DOHH2 (cell line): ENCODE results near the gene CAMTA1.

Source experiments
- H3F3A ChIP-seq: fragments of 200-600 bp; sonication (generic), shearing (Covaris generic); 2 replicates; pipeline ENCODE4 v1.6.0; 2016; ENCODE audit warnings: antibody characterized with exemption, mild to moderate bottlenecking; ENCODE audit not compliant: control insufficient read depth, insufficient read depth
- H3K27ac ChIP-seq: fragments of 200-600 bp; sonication (generic); 2 replicates; pipeline ENCODE4 v1.5.1; 2014; ENCODE audit warnings: low read depth, mild to moderate bottlenecking, low read length, moderate library complexity
- H3K27me3 ChIP-seq: fragments of 200-600 bp; sonication (generic); 2 replicates; pipeline ENCODE4 v1.6.1; 2014; ENCODE audit warnings: mild to moderate bottlenecking, low read length, mixed read lengths; ENCODE audit not compliant: control insufficient read depth
- H3K36me3 ChIP-seq: fragments of 200-600 bp; sonication (generic); 2 replicates; pipeline ENCODE4 v1.6.1; 2014; ENCODE audit warnings: mild to moderate bottlenecking, low read length, moderate library complexity, mixed read lengths; ENCODE audit not compliant: control insufficient read depth
- H3K4me1 ChIP-seq: fragments of 200-600 bp; sonication (generic); 2 replicates; pipeline ENCODE4 v1.6.1; 2014; ENCODE audit warnings: mild to moderate bottlenecking, low read length, mixed read lengths; ENCODE audit not compliant: control insufficient read depth
- H3K4me2 ChIP-seq: fragments of 200-600 bp; sonication (generic); 2 replicates; pipeline ENCODE4 v1.6.0; 2014; ENCODE audit warnings: mild to moderate bottlenecking, low read length, moderate library complexity
- H3K4me3 ChIP-seq: fragments of 200-600 bp; sonication (generic); 2 replicates; pipeline ENCODE4 v1.5.1; 2014; ENCODE audit warnings: mild to moderate bottlenecking, low read length, mixed read lengths
- H3K79me2 ChIP-seq: fragments of 200-600 bp; sonication (generic); 2 replicates; pipeline ENCODE4 v1.6.1; 2014; ENCODE audit warnings: mild to moderate bottlenecking, low read length, mixed read lengths; ENCODE audit not compliant: control insufficient read depth
- H3K9me2 ChIP-seq: fragments of 200-600 bp; sonication (generic); replicated peaks from 2 replicates; pipeline ENCODE4 v1.6.1; 2014; ENCODE audit warnings: mild to moderate bottlenecking, low read length, mixed read lengths; ENCODE audit not compliant: control insufficient read depth
- H3K9me3 ChIP-seq: fragments of 200-600 bp; sonication (generic); 2 replicates; pipeline ENCODE4 v1.6.1; 2014; ENCODE audit warnings: antibody characterized with exemption, low read length, mixed read lengths; ENCODE audit not compliant: control insufficient read depth, insufficient read depth
- H4K20me1 ChIP-seq: fragments of 200-600 bp; sonication (generic); 2 replicates; pipeline ENCODE4 v1.6.0; 2014; ENCODE audit warnings: low read depth, mild to moderate bottlenecking, antibody characterized with exemption, low read length, moderate library complexity; ENCODE audit not compliant: control insufficient read depth, insufficient read depth
- CTCF ChIP-seq: fragments of 200-600 bp; sonication (generic); IDR thresholded peaks from one replicate; pipeline ENCODE4 v1.5.1; 2014; ENCODE audit warnings: antibody characterized with exemption, mild to moderate bottlenecking, low read depth, low read length; ENCODE audit not compliant: poor library complexity, severe bottlenecking
- EZH2phosphoT487 ChIP-seq: fragments of 200-600 bp; sonication (generic); IDR thresholded peaks from 2 replicates; pipeline ENCODE4 v1.6.1; 2017; ENCODE audit warnings: borderline replicate concordance, mild to moderate bottlenecking, antibody characterized with exemption, low read length, moderate library complexity, mixed read lengths

Gene CAMTA1

DNA sequence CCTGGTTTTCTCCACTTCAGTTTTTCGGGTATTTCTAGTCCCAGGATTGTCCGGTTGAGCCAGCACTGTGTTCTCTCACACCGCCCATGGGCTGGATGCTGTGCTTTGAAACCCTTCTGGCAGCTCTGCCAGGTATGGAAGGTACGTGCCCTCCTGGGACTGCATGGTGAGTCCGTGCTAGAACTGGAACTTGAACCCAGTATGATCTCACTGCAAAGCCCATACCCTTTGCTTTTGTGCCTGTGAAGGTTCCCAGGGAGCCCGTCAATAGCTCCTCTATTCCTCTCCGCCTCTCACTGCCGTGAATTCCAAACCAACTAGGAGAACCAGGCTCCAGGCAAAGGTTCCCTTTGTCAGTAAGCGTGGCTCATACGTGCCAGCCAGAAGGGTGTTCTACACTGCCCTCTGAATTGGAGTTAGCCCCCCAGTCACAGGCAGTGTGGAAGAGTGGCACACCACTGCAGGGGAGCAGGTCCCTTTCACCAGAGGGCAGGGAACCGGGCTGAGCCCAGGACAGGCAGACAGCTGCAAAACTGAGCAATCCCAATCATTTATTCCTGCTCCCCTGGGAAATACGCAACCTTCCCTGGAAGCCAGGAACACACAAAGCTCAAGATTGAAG lies 310.2 kb downstream of the CAMTA1 start:
- no peaks in the 10 kb centered on the region for H3K4me1 ChIP-seq
- H3K9me2 ChIP-seq, result no peaks in the 10 kb centered on the region
- H3K4me3 ChIP-seq, result no peak overlapping the region
- H3K79me2 ChIP-seq, result no peaks in the 10 kb centered on the region
- no peaks in the 10 kb centered on the region for H3F3A ChIP-seq
- no peaks in the 10 kb centered on the region; the same call in 1 of the 2 replicates for H4K20me1 ChIP-seq
- H3K9me3 ChIP-seq, result no peaks in the 10 kb centered on the region
- no peaks in the 10 kb centered on the region for H3K36me3 ChIP-seq
- H3K27ac ChIP-seq, result no peak overlapping the region
- no peaks in the 10 kb centered on the region for H3K27me3 ChIP-seq
- TF ChIP-seq EZH2phosphoT487 (no peak), CTCF (no peak)
- H3K4me2 ChIP-seq, result no peak overlapping the region

DNA sequence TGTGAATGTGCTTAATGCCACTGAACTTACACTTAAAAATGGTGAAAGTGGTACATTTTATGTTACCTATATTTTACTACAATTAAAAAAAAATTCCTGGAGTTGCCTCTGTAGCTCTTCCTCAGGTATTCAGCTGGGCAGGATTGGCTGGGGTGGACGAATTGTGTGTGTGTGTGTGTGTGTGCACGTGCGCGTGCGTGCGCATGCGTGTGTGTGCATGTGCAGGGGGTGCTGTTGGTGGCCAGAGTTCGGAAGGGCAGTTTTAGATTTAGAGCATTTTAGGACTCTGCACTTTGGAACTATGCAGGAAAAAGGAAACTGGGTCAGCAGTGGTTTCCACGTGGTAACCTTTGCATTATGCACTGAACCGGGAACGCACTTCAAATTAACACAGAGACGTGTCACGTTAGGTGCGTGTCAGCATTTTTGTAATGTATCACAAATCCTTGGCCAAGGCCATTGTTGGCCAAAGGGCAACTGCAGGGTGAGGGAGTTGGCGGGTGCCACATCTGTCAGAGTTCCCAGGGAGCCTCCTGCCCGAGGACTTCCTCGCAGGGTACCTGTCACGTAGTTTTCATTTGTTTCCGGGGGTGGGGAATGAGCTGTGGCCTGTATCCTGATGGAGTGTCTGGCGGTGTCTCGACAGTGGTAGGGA lies 312.8 kb downstream of the CAMTA1 start:
- no peak overlapping the region for H3K4me3 ChIP-seq
- peaks cover under 1% of the 10 kb centered on the region; the same call in 1 of the 2 replicates for H3K9me3 ChIP-seq
- H3F3A ChIP-seq, result no peaks in the 10 kb centered on the region
- no peaks in the 10 kb centered on the region for H3K4me1 ChIP-seq
- H3K27me3 ChIP-seq, result no peaks in the 10 kb centered on the region
- H3K27ac ChIP-seq, result no peak overlapping the region
- H3K36me3 ChIP-seq, result no peaks in the 10 kb centered on the region
- H3K79me2 ChIP-seq, result no peaks in the 10 kb centered on the region
- no peaks in the 10 kb centered on the region for H3K9me2 ChIP-seq
- no peak overlapping the region for H3K4me2 ChIP-seq
- TF ChIP-seq CTCF (no peak), EZH2phosphoT487 (no peak)
- no peaks in the 10 kb centered on the region; the same call in 1 of the 2 replicates for H4K20me1 ChIP-seq

DNA sequence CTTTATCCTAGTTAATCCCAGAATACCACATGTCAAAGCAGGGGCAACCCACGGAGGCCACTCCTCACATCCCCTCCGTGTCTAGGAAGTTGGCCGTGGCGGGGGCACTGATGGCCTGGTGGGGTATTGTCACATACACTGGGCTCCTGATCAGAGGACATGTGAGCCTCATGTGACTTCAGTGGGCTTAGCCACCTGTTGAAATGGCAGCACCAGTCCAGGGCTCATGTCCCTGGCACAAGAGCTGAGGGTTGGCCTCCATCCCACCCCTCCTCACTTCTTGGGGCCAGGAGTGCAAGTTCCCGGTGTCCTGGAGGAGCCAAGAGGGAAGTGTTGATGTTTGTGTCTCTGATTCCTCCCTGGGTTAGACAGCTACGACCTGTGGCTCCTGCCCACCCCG lies 313.4 kb downstream of the CAMTA1 start:
- peaks cover 5% of the 10 kb centered on the region for H3F3A ChIP-seq
- H3K4me3 ChIP-seq, result no peak overlapping the region
- H3K27me3 ChIP-seq, result no peaks in the 10 kb centered on the region
- H3K4me1 ChIP-seq, result no peaks in the 10 kb centered on the region
- H3K4me2 ChIP-seq, result no peak overlapping the region
- H3K9me2 ChIP-seq, result no peaks in the 10 kb centered on the region
- no peaks in the 10 kb centered on the region for H3K36me3 ChIP-seq
- H3K79me2 ChIP-seq, result no peaks in the 10 kb centered on the region
- TF ChIP-seq EZH2phosphoT487 (no peak), CTCF (no peak)
- H4K20me1 ChIP-seq, result no peaks in the 10 kb centered on the region; the same call in 1 of the 2 replicates
- no peak overlapping the region for H3K27ac ChIP-seq
- peaks cover 6% of the 10 kb centered on the region; the same call in 1 of the 2 replicates for H3K9me3 ChIP-seq
